ENCODE results near the gene IL31.

DNA sequence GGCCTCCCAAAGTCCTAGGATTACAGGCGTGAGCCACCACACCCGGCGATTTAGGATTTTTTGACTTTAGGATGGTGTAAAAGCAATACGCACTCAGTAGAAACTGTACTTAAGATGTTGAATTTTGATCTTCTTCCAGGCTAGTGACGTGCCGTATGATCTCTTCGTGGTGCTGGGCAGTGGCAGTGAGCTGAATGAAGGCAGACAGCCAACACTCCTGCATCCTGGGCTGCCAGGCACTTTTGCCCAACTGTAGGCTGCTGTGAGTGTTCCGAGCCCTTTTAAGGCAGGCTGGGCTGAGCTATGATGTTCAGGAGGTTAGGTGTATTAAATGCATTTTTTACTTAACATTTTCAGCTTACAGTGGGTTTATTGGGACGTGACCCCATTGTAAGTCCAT is 21.3 kb downstream of the IL31 start:
- TF ChIP-seq, protein P1, sequence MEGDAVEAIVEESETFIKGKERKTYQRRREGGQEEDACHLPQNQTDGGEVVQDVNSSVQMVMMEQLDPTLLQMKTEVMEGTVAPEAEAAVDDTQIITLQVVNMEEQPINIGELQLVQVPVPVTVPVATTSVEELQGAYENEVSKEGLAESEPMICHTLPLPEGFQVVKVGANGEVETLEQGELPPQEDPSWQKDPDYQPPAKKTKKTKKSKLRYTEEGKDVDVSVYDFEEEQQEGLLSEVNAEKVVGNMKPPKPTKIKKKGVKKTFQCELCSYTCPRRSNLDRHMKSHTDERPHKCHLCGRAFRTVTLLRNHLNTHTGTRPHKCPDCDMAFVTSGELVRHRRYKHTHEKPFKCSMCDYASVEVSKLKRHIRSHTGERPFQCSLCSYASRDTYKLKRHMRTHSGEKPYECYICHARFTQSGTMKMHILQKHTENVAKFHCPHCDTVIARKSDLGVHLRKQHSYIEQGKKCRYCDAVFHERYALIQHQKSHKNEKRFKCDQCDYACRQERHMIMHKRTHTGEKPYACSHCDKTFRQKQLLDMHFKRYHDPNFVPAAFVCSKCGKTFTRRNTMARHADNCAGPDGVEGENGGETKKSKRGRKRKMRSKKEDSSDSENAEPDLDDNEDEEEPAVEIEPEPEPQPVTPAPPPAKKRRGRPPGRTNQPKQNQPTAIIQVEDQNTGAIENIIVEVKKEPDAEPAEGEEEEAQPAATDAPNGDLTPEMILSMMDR (IDR thresholded peaks at IDR 0.05; ENCODE audit: low read depth, low read length) = no peak
- TF ChIP-seq EZH2phosphoT487 (IDR thresholded peaks at IDR 0.05; ENCODE audit: low read depth) = no peak

Data from OCI-LY3 (cell line).